Type B pancreatic cell (in vitro differentiated cells): ENCODE results near the gene TENM4. TPM values are rescaled to one million over a fixed set of nuclear protein-coding genes. Genes with fewer than 3 reads are reported as not detected.

Experiments used
- DNase-seq: peaks from one replicate; pipeline ENCODE4 v3.0.0; 2021; ENCODE audit warnings: mixed read lengths; ENCODE audit not compliant: unreplicated experiment; ENCODE audit errors: extremely low spot score
- H3K27ac Mint-ChIP-seq: 2 replicates; pipeline ENCODE4 v1.8.0; 2021; ENCODE audit warnings: mild to moderate bottlenecking, mixed read lengths
- H3K27me3 Mint-ChIP-seq: 2 replicates; pipeline ENCODE4 v1.8.0; 2021; ENCODE audit warnings: mixed read lengths
- H3K36me3 Mint-ChIP-seq: 2 replicates; pipeline ENCODE4 v1.8.0; 2021; ENCODE audit warnings: mixed read lengths
- H3K4me1 Mint-ChIP-seq: one replicate; pipeline ENCODE4 v1.8.0; 2021; ENCODE audit warnings: mixed read lengths; ENCODE audit not compliant: unreplicated experiment
- H3K4me3 Mint-ChIP-seq: 2 replicates; pipeline ENCODE4 v1.8.0; 2021; ENCODE audit warnings: mild to moderate bottlenecking, mixed read lengths
- H3K9me3 Mint-ChIP-seq: 2 replicates; pipeline ENCODE4 v1.8.0; 2021; ENCODE audit warnings: mixed read lengths
- total RNA-seq: library from RNA; stranded (reverse); gene quantifications from 2 replicates; pipeline ENCODE4 v1.2.1, GENCODE V29; 2021; ENCODE audit warnings: low replicate concordance
- TF ChIP-seq, protein P1 (sequence below): fragments of 200-600 bp; sonication (generic); conservative IDR thresholded peaks from 2 replicates; pipeline ENCODE4 v1.5.0; 2021; ENCODE audit warnings: antibody characterized with exemption, mild to moderate bottlenecking

The TENM4 gene
- total RNA-seq, 1 donor from 2014 or later, result 156 TPM

DNA sequence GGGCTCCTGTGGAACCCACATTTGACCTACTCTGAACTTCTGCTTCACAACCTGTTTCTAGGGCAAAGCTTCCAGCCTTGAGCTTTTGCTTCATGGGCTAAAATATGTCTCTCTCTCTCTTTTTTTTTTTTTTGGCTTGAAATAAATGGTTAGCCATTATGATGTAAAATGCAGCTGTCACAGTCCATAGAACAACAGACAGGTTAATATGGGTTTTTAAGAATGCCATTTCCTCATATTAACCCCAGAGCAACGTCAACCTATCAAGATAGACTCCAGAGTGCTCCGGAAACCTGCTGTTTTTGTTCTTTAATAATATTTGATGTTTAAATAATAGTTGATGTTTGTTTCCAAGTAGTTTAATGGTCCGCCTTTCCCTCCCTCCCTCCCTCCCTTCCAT lies 285.6 kb downstream of the TENM4 start:
- Mint-ChIP-seq H3K4me1 (peaks cover 5% of the 10 kb centered on the region), H3K27me3 (no peaks in the 10 kb centered on the region), H3K36me3 (peaks cover 9% of the 10 kb centered on the region), H3K4me3 (no peak overlapping the region), H3K27ac (no peak overlapping the region), H3K9me3 (no peaks in the 10 kb centered on the region)
- TF ChIP-seq, protein P1, sequence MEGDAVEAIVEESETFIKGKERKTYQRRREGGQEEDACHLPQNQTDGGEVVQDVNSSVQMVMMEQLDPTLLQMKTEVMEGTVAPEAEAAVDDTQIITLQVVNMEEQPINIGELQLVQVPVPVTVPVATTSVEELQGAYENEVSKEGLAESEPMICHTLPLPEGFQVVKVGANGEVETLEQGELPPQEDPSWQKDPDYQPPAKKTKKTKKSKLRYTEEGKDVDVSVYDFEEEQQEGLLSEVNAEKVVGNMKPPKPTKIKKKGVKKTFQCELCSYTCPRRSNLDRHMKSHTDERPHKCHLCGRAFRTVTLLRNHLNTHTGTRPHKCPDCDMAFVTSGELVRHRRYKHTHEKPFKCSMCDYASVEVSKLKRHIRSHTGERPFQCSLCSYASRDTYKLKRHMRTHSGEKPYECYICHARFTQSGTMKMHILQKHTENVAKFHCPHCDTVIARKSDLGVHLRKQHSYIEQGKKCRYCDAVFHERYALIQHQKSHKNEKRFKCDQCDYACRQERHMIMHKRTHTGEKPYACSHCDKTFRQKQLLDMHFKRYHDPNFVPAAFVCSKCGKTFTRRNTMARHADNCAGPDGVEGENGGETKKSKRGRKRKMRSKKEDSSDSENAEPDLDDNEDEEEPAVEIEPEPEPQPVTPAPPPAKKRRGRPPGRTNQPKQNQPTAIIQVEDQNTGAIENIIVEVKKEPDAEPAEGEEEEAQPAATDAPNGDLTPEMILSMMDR, result no peak
- DNase-seq, result no peak

DNA sequence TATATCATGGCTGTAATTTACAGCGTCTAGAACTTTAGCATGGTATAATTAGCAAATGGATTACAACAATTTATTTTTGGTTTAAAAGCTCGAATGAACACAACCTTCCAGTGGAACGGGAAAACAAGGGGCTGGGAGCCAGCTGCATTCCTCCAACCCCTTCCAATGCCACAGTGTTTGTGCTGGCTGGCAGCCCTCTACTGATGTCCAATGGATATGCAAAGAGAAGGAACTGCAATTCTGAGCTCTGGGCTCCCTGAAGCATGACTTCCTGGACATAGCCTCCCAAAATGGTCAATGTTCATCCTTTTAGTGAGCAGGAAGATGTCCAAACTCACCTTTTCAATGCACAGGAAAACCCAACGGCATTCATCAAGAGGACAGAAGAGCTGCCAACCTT lies 288.3 kb downstream of the TENM4 start:
- Mint-ChIP-seq H3K27ac (no peak overlapping the region), H3K27me3 (no peaks in the 10 kb centered on the region), H3K36me3 (peaks cover 5% of the 10 kb centered on the region), H3K9me3 (no peaks in the 10 kb centered on the region), H3K4me3 (no peak overlapping the region), H3K4me1 (no peaks in the 10 kb centered on the region)
- TF ChIP-seq, protein P1, result no peak
- no peak for DNase-seq

DNA sequence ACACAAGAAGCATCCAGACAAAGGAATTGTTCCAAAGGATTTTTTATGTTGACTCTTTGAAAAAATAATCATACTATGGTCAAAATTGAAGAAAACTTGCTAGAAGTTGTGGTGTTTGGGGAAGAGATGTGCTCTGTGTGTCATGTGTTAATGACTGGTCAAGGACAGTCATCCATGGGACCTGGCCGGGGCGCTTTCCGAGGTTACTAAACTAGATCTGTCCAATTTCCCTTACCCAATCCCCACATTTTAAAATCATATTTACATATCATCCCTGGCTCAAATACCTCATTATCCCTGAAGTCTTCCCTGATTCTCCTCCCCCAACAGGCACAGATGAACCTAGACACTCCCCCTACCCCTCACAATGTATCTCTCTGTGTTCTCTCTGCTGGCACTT lies 289.4 kb downstream of the TENM4 start:
- peaks cover 5% of the 10 kb centered on the region for H3K36me3 Mint-ChIP-seq
- no peak for DNase-seq
- H3K27me3 Mint-ChIP-seq, result no peaks in the 10 kb centered on the region
- no peak overlapping the region for H3K4me3 Mint-ChIP-seq
- no peak overlapping the region for H3K27ac Mint-ChIP-seq
- TF ChIP-seq, protein P1, result no peak
- no peaks in the 10 kb centered on the region for H3K9me3 Mint-ChIP-seq
- no peaks in the 10 kb centered on the region for H3K4me1 Mint-ChIP-seq

DNA sequence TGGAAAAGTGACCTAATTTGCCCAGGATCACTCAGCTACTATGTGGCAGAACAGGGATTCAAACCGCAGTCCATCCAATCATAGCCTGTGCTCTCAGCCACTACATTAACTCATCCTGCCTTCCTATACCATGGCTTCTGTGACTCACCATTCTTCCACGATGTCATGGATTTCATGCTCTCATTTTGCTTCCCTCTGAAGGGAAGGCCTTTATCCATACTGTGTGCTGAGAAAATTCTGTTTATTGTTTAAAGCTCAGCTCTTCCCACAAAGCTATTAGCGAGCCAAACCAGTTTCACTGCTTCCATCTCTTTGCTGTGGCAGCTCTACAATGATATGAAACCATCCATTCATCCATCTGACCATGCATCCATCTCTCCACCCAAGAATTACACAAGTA lies 289.9 kb downstream of the TENM4 start:
- H3K27me3 Mint-ChIP-seq, result no peaks in the 10 kb centered on the region

DNA sequence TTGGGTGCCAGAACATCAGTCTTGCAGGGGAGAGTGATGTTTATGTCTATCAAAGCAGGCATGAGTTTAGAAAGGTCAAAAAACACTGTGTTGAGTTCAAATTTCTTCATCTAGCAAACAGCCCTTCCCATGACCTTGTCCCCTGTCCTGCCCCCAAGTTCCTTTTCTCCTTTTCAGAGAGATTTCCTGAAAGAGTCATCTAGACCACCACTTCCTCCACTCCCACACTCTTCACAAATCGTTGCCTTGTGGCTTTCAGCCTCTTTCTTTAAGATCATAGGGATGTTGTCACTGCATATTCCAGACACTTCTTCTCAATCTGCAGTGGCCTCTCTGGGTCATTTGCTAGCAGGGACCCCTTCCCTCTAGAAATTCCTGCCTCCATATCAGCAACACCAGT lies 290.5 kb downstream of the TENM4 start:
- peaks cover 5% of the 10 kb centered on the region for H3K36me3 Mint-ChIP-seq
- H3K4me3 Mint-ChIP-seq, result no peak overlapping the region
- no peak overlapping the region for H3K27ac Mint-ChIP-seq
- H3K9me3 Mint-ChIP-seq, result no peaks in the 10 kb centered on the region
- TF ChIP-seq, protein P1, result no peak
- DNase-seq, result no peak
- no peaks in the 10 kb centered on the region for H3K4me1 Mint-ChIP-seq
- H3K27me3 Mint-ChIP-seq, result no peaks in the 10 kb centered on the region

More for the DNA sequence above, 289.9 kb downstream of the TENM4 start:
- no peak overlapping the region for H3K4me3 Mint-ChIP-seq
- TF ChIP-seq, protein P1, result no peak
- H3K9me3 Mint-ChIP-seq, result no peaks in the 10 kb centered on the region
- H3K27ac Mint-ChIP-seq, result no peak overlapping the region
- peaks cover 5% of the 10 kb centered on the region for H3K36me3 Mint-ChIP-seq
- no peak for DNase-seq
- no peaks in the 10 kb centered on the region for H3K4me1 Mint-ChIP-seq

DNA sequence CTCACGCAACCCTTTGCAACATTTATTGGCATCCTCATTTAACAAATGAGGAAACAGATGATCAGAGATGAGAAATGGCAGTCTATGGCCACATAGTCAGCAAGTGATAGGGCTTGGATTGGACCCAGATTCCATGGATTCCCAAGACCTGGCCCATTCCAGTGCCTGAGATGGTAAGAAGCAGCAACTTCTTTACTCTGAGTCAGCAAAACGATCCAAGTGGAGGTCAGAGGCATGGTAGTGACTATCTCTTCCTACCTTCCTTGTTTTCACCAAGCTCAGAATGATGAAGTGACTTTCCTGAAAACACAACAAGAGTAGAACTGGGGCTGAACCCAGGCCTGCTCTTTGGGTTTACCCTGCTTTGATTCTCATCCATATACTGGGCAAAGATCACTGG lies 293.1 kb downstream of the TENM4 start:
- TF ChIP-seq, protein P1, result no peak
- Mint-ChIP-seq H3K4me3 (no peak overlapping the region), H3K27ac (no peak overlapping the region), H3K9me3 (no peaks in the 10 kb centered on the region), H3K4me1 (no peaks in the 10 kb centered on the region), H3K27me3 (no peaks in the 10 kb centered on the region), H3K36me3 (peaks cover under 1% of the 10 kb centered on the region)
- no peak for DNase-seq
